Activated CD8-positive, alpha-beta memory T cell treated with anti-CD3 and anti-CD28 coated beads for 1 hour (primary cell): ENCODE results near the gene COQ4.
"Not testable (repeated sequence)": the region's sequence is repeated elsewhere in the genome, so short reads cannot be mapped to it uniquely, and the experiment has no call there.

Experiments
- DNase-seq, 2 donors: peaks; one replicate each; pipeline ENCODE4 v3.0.0-alpha.2; 2020; ENCODE audit warnings: low read depth in 1 of 2; ENCODE audit errors: extremely low read depth in 1 of 2

The COQ4 gene

GRCh38 chr9:128298535-128299482 is 23.8 kb upstream of the COQ4 start:
- DNase-seq: no peak

DNA sequence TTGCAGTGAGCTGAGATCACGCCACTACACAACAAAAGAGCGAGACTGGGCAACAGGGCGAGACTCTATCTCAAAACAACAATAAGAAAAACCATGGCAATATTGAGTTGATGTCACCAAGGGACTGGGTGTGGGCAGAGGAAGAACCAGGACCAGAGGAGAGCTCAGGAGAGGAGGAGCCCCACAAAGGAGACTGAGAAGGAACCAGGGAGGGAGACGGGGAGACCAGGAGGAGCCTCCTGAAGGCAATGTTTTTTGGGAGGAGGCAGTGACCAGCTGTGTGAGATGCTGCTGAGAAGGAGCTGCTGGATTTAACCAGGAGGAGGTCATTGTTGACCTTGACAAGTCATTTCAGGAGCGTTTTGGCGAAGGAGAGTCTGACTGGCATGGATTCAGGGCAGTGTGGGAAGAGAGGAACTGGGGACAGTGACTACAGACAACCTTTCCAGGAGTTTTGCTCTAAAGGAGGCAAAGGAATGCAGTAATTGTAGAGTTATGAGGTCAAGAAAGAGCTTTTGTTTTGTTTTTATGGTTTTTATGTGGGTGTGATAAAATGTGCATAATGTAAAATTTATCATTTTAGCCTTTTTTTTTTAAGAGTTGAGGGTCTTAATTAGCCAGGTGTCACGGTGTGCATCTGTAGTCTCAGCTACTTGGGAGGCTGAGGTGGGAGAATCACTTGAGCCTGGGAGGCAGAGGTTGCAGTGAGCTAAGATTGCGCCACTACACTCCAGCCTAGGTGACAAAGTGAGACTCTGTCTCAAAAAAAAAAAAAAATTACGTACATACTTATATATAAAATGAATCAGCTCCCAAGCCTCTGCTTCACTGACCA is 18.3 kb upstream of the COQ4 start:
- no peak for DNase-seq

GRCh38 chr9:128304971-128305288 is 17.7 kb upstream of the COQ4 start:
- no peak for DNase-seq

DNA sequence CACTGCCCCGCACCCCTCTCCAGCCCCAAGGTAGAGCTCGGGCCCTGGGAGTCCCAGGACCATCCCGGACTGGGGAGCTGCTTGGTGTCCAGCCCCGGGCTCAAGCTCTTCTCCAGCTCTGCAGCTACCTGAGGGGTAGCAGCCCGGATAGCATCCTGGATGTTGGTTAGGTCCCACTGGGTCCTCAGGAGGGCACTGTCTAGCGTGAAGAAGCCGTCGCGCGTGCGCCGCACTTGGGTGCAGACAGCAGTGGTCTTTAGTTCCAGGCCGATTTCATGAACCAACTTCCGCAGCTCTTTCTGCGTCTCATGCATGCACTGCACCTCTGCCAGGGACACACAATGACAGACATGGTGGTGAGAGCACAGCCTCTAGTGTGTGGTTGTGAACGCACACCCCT is 13.1 kb upstream of the COQ4 start:
- DNase-seq: no peak

DNA sequence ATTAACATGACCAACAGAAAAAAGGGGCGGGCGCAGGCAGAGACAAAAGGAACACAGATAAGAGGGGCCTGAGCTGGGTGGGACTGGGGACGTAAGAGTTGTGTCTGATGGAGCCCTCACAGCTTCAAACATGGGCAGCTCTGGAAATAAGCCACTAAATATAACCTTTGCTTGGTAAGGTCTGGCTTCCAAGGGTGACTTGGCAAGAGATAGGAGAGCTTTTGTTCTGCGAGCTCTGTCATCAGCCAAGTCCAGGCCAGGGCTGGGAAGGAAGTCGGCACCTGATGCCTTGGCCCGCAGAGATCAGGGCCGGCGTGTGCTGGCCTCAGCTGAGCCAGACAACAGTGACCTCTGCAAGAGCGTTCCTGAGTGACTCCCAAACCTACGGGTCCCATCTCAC is 12.2 kb upstream of the COQ4 start:
- no peak for DNase-seq

DNA sequence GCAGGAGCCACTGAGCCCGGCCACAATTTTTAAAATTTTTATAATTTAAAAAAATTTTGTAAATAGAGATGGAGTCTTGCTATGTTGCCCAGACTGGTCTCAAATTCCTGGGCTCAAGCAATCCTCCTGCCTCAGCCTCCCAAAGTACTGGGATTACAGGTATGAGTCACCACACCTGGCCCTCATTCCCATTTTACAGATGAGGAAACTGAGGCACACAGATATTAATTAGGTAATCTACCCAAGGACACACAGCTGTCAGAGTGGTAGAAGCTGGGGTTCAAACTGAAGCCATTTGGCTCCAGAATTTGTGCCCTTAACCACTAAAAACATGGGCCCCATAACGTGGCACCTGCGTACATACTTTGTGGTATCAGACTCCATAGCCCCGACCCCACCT is 7.9 kb upstream of the COQ4 start:
- no peak for DNase-seq

- DNase-seq: no peak
Measured at GRCh38 chr9:128316421-128316820, 6.2 kb upstream of the COQ4 start.

DNA sequence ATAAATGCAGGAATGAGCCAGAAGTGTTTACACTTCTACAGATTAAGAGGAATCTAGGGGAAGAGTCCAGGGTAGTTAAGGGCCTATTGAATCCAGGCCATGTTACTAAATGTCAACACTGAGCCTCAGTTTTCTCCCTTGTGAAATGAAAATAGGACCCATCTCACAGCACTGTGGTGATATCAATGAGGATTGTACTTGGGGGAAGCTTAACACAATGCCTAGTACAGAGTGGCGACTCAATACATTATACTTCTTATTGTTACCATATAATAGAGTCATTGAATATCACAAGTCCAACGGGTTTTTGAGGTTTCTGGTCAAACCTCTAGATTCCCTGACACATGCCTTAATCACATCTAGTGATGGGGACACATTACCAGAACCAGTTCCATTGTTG is 5.0 kb upstream of the COQ4 start:
- DNase-seq: no peak

DNA sequence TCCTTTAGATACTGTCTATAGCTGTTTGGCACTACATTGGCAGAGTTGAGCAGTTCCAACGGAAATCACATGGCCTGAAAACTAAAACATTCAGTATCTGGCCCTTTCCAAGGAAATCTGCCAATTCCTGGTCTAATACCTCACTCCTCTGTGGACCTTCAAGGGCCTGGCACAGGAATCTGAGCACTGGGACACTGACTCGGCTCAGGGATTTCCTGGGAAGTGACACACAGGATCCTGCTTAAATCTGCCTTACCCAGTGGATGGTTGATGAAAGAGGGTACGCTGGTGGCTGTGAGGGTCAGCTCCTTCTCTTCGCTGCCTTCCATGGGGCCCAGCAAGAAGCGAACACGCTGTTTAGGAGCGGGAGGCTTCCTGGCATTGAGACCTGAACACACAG is 1.3 kb upstream of the COQ4 start:
- DNase-seq: no peak

DNA sequence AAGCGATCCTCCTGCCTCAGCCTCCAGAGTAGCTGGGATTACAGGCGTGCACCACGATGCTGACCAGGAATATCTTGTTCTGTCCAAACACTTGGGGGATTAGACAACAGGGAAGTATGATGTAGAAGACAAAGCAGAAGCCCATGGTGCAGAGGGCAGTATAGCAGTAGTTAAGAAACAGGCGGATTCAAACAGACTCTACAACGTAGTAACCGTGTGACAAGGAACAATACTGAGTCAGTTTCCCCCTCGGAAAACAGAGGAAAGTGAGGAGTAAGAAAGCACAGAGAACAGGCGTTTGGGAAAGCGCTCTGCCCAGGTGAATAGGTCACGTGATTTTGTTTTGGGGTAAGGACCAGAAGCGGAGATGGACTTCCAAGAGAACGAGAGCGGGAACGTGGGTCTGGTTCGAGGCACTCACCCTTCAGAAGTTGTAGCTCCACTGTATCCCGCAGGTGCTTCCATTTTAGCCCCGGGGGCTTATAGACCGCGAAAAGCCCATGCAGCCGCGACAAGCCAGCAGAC is 698 bp upstream of the COQ4 start:
- DNase-seq: no peak

GRCh38 chr9:128323212-128323730 is 632 bp downstream of the COQ4 start:
- DNase-seq: no peak

GRCh38 chr9:128323791-128324190 is 1.2 kb downstream of the COQ4 start:
- DNase-seq: no peak

DNA sequence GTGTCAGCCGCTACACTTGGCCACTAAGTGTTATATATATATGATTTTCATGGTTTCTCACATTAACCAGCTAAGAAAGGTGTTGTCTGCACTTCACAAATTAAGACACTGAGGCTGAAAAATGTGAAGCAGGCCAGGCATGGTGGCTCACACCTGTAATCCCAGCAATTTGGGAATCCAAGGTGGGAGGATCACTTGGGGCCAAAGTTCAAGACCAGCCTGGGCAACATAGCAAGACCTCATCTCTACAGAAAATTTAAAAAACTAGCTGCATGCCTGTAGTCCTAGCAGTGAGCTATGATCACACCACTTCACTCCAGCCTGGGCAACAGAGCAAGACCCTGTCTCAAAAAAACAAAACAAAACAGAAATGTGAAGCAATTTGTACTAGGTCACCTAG is 1.8 kb downstream of the COQ4 start:
- no peak for DNase-seq

DNA sequence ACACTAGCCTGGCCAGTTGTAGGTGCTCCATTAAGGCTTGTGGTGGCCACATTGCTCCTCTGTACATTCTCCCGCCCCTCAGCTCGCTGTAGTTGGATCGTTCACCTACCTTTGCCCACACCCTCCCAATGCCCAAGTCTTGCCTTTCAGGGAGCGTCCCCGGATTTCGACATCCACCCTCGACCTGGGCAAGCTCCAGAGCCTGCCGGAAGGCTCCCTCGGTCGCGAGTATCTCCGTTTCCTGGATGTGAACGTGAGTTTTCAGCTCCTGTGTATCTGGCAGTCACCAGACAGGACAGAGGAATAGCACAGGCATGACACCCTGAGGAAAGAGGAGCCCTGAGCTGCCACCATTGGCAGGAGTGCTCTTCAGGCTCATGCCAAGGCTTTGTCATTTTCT is 3.0 kb downstream of the COQ4 start:
- no peak for DNase-seq

DNA sequence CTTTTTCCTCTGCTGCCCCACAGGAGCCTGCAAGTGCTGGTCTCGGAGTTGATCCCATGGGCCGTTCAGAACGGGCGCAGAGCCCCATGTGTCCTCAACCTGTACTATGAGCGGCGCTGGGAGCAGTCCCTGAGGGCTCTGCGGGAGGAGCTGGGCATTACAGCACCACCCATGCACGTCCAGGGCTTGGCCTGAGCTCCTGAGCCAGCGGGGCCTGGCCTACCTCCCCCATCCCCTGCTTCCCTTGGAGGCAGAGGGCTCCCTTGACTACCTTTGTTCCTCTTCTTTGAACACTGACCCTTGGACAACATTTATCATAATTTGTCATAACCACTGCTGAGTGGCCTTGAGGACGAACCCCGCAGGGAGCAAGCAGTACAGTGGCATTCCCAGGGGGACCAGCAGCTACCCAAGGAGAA is 10.8 kb downstream of the COQ4 start:
- DNase-seq: no peak

DNA sequence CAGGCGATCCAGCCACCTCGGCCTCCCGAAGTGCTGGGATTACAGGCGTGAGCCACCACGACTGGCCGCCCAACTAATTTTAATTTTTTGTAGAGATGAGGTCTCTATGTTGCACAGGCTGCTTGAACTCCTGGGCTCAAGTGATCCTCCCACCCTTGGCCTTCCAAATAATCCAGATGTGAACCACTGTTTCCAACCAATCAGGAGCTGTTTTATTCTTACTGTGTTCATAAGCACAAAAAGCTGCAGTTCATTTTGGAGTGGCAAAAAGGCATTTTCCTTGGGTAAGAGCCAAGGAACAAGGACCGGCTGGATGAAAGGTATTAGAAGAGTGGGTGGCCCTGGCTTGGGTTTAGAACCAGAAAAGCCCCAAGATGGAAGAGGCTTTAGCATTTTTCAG is 12.5 kb downstream of the COQ4 start:
- no peak for DNase-seq

DNA sequence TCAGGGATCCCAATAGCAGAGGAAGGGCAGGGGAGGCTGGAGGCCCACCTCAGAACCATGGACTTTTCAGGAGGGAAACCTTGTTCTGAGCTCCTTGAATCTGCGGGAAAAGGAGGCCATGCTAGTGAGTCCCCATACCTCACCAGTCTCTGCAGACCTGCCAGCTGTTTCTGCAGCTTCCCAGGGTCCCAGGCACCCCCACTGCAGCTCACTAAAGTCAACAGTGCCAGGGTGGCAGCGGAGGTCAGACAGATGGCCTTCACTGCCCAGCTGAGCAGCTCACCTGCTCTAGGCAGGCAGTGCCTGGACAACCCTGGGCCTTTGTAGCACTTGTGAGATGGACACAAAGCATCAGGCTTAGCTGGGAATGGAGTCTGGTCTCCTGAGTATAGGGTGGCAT is 13.3 kb downstream of the COQ4 start:
- DNase-seq: no peak

- no peak for DNase-seq
Measured at GRCh38 chr9:128337936-128338335, 15.3 kb downstream of the COQ4 start.

GRCh38 chr9:128338852-128339614 is 16.4 kb downstream of the COQ4 start:
- DNase-seq: not testable (repeated sequence)

- peak; percentile 26 to 67 for DNase-seq
Measured at GRCh38 chr9:128339761-128340690, 17.4 kb downstream of the COQ4 start, which contains the start of gene SLC27A4. TSS of gene SLC27A4 (plus strand) at chr9:128340527. CDS start at chr9:128343133, 2,606 bp downstream.
